Neural cell (in vitro differentiated cells): ENCODE data around the gene CFAP92.

Experiments used
- CTCF ChIP-seq: fragments of 450-650 bp; IDR thresholded peaks from 2 replicates; pipeline ENCODE4 v1.5.1; 2014; ENCODE audit warnings: antibody characterized with exemption, mild to moderate bottlenecking, moderate library complexity; ENCODE audit not compliant: poor library complexity, severe bottlenecking
- EZH2 ChIP-seq: fragments of 200-600, 300-800 bp; shearing (Covaris generic), sonication (generic); IDR thresholded peaks from 2 replicates; pipeline ENCODE4 v1.6.1; 2014; ENCODE audit warnings: antibody characterized with exemption, low read length, borderline replicate concordance, mild to moderate bottlenecking; ENCODE audit not compliant: insufficient read depth, poor library complexity, severe bottlenecking

- TF ChIP-seq CTCF (no peak), EZH2 (no peak)
Measured at GRCh38 chr3:129014793-129015345, 21.0 kb upstream of the CFAP92 start.
